ENCODE results near the gene GMDS. TPM values are rescaled to one million over a fixed set of nuclear protein-coding genes. Genes with fewer than 3 reads are reported as not detected.

The GMDS gene
- total RNA-seq, 2 experiments from 2014 or later, result 36.6 to 42.8 TPM

DNA sequence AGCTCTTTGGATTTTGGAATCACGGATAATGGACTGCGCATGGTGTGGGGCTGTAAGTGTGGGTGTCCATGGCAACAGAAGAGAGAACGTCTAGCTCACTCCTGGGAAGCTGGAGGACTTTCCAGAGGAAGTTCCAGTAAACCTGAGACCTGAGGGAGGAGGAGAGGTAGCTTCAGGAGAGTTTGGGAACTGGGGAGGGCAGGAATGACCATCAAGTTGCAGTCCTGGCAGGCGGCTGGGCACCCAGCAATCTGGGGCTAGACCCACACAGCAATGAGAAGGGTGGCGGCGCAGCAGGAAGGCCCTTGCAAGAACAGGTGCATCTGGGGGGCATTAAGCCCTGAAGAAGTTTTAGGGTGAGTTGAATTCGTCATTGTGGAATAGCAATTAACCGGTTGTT is 539.8 kb downstream of the GMDS start:
- H3K4me1 Mint-ChIP-seq (ENCODE audit: low read depth), result no peaks in the 10 kb centered on the region

DNA sequence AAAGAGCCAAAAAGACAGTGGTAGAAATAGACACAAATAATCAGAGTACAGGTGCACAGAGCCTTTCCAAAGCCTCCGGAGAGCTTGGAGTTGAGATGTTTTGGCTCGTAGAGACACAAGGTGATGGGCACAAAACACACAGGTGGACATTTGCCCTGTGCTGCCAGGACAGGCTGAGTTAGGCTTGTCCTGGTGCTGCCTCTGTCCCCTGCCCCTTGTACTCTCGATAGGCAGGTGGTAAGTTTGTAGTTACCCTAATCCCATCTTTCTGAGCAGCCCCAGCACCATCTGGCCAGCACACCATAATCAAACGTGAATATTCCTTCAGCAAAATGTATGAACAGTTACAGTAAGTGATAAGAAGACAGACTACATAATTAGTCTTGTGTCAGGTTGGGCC is 540.2 kb downstream of the GMDS start:
- no peaks in the 10 kb centered on the region for H3K36me3 Mint-ChIP-seq (ENCODE audit: low read depth)
- ATAC-seq (no peak), DNase-seq (no peak)
- intact Hi-C loops (cut with micrococcal nuclease), result no loop called here
- H3K4me3 Mint-ChIP-seq, result no peak overlapping the region
- H3K27me3 Mint-ChIP-seq, result no peaks in the 10 kb centered on the region
- no peaks in the 10 kb centered on the region for H3K9me3 Mint-ChIP-seq
- no peaks in the 10 kb centered on the region for H3K4me1 Mint-ChIP-seq (ENCODE audit: low read depth)
- TF ChIP-seq, protein P1, sequence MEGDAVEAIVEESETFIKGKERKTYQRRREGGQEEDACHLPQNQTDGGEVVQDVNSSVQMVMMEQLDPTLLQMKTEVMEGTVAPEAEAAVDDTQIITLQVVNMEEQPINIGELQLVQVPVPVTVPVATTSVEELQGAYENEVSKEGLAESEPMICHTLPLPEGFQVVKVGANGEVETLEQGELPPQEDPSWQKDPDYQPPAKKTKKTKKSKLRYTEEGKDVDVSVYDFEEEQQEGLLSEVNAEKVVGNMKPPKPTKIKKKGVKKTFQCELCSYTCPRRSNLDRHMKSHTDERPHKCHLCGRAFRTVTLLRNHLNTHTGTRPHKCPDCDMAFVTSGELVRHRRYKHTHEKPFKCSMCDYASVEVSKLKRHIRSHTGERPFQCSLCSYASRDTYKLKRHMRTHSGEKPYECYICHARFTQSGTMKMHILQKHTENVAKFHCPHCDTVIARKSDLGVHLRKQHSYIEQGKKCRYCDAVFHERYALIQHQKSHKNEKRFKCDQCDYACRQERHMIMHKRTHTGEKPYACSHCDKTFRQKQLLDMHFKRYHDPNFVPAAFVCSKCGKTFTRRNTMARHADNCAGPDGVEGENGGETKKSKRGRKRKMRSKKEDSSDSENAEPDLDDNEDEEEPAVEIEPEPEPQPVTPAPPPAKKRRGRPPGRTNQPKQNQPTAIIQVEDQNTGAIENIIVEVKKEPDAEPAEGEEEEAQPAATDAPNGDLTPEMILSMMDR (IDR thresholded peaks at IDR 0.05), result no peak
- CTCF ChIA-PET, result interaction anchor here (1.2 kb wide), 1 partner anchor 109 kb away, joined by 3 read pairs; no protein-coding TSS in a partner anchor
- POLR2A ChIA-PET, result no interaction called here
- no peak overlapping the region for H3K27ac Mint-ChIP-seq

More for the DNA sequence above, 539.8 kb downstream of the GMDS start:
- intact Hi-C loops (cut with micrococcal nuclease), result no loop called here
- ChIA-PET CTCF (interaction anchor here (1.2 kb wide), 1 partner anchor 109 kb away, joined by 3 read pairs; no protein-coding TSS in a partner anchor), POLR2A (no interaction called here)
- Mint-ChIP-seq H3K27ac (no peak overlapping the region), H3K27me3 (no peaks in the 10 kb centered on the region), H3K9me3 (no peaks in the 10 kb centered on the region), H3K4me3 (no peak overlapping the region), H3K36me3 (ENCODE audit: low read depth) (no peaks in the 10 kb centered on the region)
- ATAC-seq, result no peak
- DNase-seq, result no peak
- TF ChIP-seq, protein P1 (IDR thresholded peaks at IDR 0.05), result no peak

DNA sequence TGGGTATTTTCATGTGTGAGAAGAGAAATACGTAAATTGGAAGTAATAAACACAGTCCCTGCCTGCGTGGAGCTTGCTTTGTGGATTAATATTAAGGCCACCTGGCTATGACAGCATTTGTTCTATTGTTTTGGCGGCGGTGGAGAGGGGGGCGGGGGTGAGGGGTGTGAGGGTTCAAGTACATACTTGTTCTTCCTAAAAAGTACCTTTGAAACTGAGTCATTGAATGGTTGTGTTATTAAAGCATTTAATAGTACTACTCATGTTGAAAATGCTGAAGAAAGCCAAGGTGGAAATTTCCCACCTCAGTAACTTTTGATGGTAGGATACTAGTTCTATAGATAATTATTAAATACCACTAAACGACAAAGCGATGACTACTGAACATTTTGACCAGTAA is 540.7 kb downstream of the GMDS start:
- H3K9me3 Mint-ChIP-seq, result no peaks in the 10 kb centered on the region
- TF ChIP-seq, protein P1 (IDR thresholded peaks at IDR 0.05), result no peak
- POLR2A ChIA-PET, result no interaction called here
- H3K4me3 Mint-ChIP-seq, result no peak overlapping the region
- ATAC-seq (no peak), DNase-seq (no peak)
- H3K27me3 Mint-ChIP-seq, result no peaks in the 10 kb centered on the region
- intact Hi-C loops (cut with micrococcal nuclease), result no loop called here
- CTCF ChIA-PET, result no interaction called here
- H3K27ac Mint-ChIP-seq, result no peak overlapping the region
- no peaks in the 10 kb centered on the region for H3K36me3 Mint-ChIP-seq (ENCODE audit: low read depth)
- H3K4me1 Mint-ChIP-seq (ENCODE audit: low read depth), result no peaks in the 10 kb centered on the region

DNA sequence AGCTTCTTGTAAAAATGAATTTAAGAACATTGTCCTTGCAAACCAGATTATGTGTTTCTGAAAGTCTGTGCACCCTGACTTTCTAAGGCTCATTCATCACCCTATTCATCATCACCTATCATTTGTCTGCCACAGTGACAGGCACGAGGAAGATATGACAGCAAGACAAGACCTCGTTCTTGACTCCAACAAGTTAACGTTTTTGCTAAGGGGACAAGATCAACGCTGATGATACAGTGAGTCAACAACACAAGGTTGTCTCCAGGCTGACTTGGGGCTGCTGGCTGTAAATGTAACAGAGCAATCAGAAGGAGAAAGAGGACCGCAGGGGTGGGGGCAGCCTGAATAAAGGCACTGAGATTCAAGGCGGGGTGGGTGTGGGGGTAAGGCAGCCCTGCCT is 541.5 kb downstream of the GMDS start:
- H3K4me1 Mint-ChIP-seq (ENCODE audit: low read depth), result no peaks in the 10 kb centered on the region
- H3K36me3 Mint-ChIP-seq (ENCODE audit: low read depth), result no peaks in the 10 kb centered on the region
- ATAC-seq (no peak), DNase-seq (no peak)
- H3K4me3 Mint-ChIP-seq, result no peak overlapping the region
- ChIA-PET POLR2A (no interaction called here), CTCF (no interaction called here)
- intact Hi-C loops (cut with micrococcal nuclease), result no loop called here
- no peaks in the 10 kb centered on the region for H3K9me3 Mint-ChIP-seq
- TF ChIP-seq, protein P1 (IDR thresholded peaks at IDR 0.05), result no peak
- no peak overlapping the region for H3K27ac Mint-ChIP-seq
- no peaks in the 10 kb centered on the region for H3K27me3 Mint-ChIP-seq

DNA sequence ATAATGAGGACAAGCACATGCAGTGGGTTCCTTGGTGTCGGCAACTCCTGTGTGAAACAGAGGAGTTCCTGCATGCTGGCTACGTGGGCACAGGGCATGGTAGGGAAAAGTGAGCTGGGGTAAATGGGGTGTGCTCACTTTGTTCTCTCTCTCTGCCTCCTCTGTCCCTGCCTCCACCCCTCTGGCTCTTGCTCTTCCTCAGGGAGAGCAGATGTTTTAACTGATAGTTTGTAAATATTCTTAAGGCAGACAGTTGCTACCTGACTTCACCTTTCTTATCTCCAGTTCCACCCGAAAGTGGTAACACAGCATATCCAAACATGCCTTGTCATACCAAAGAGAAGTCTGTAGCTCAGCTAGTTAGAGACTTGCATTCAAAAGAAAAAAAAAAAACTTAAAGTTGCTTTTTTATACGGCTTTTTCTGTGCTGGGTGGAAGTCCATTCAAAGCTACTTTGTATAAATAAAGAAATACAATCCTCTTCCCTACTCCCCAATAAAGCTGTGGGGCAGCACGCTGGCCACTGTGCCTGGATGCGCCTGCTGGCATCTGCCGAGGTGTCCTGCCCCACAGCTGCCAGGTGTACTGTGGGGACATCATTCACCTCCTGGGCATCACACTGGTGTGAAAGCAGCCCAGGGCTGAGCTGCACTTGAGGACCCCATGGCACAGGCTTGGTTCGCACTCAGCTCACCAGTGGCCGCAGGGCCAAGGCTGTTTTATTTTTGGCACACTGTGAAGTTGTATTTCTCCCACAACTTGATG is 542.1 kb downstream of the GMDS start:
- Mint-ChIP-seq H3K9me3 (no peaks in the 10 kb centered on the region), H3K27ac (no peak overlapping the region), H3K36me3 (ENCODE audit: low read depth) (no peaks in the 10 kb centered on the region), H3K27me3 (no peaks in the 10 kb centered on the region), H3K4me1 (ENCODE audit: low read depth) (no peaks in the 10 kb centered on the region), H3K4me3 (no peak overlapping the region)
- TF ChIP-seq, protein P1 (IDR thresholded peaks at IDR 0.05), result no peak
- ChIA-PET POLR2A (no interaction called here), CTCF (no interaction called here)
- no peak for ATAC-seq
- intact Hi-C loops (cut with micrococcal nuclease), result no loop called here
- DNase-seq, result no peak
